Measurements from ENCODE around the gene KDM4C. TPM values are rescaled to one million over a fixed set of nuclear protein-coding genes. Genes with fewer than 3 reads are reported as not detected.
"Not testable (repeated sequence)": the region's sequence is repeated elsewhere in the genome, so short reads cannot be mapped to it uniquely, and the experiment has no call there.

KDM4C gene
- 11.5 and 17.0 TPM in 2 replicates for total RNA-seq (2014; rRNA removed; shearing (Covaris generic))

DNA sequence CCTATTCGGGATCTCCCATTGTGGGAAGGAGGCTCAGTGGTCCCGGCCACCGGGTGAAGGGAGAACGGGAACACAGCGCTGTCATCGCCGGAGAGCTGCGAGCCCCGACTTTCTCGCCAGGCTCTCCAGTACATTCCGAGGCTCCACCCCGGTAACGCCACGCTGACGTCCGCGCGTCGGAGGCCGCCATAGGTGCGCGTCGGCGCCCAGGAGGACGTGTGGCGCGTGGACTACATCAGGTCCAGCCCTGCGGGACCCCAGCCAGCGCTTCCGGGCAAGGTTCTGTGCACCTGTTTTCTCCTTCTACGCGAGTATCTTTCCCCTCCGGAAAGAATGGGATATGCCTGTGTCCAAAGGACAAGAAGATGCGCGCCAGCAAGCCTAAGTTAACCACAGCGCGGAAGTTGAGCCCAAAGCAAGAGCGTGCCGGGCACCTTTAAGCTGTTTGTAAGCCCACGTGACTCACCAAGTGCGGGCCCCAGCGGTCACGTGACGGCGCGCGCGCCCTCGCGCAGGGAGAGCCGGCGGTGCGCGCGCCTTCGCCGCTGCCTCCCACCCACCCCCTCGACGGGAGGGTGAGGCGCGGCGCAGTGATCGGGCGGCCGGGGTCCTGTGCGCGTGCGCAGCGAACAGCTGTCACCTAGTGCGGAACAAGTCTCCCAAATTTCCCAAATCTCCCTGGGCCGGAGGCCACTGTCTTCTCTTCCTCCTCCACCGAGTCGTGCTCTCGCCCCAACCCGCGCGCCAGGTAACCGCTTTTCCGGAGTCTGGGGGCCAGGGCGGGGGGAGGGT lies at the start of gene KDM4C:
KDM4C (plus strand) TSS at position 518 of the 792 bp plus-strand sequence. CDS start 35,016 bp downstream, outside the sequence.
- H3K36me3 ChIP-seq, result no peaks in the 10 kb centered on the region
- peak within 1 kb of the TSS; percentile 81 for H3K4me3 ChIP-seq
- DNase-seq, result peak; percentile 93
- no peaks in the 10 kb centered on the region for H3K4me1 ChIP-seq
- no peaks in the 10 kb centered on the region for H3K27me3 ChIP-seq
- peak within 1 kb of the TSS; percentile 83 for H3K27ac ChIP-seq
- no peaks in the 10 kb centered on the region for H3K9me3 ChIP-seq (replicated peaks)

DNA sequence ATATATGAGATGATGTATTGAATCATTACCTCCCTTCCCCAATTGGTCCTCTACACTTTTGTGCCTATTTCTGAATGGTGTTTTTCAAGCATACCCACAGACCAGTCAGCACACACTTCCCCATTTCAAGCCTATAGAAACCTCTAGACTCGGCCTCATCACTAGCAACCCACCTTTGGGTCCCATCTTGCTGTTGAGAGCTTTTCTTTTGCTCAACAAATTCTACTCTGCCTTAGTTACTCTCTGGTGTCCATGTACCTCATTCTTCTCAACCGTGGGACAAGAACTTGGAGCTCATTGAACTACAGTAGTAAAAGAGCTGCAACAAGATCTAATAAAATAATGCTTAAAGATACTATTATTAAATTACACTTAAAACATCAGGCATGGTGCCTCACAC lies 49.0 kb upstream of the KDM4C start:
- Histone ChIP-seq H3K36me3 (no peaks in the 10 kb centered on the region), H3K27ac (no peak overlapping the region), H3K27me3 (no peaks in the 10 kb centered on the region), H3K4me1 (no peaks in the 10 kb centered on the region), H3K4me3 (no peak overlapping the region), H3K9me3 (replicated peaks) (no peaks in the 10 kb centered on the region)
- DNase-seq, result no peak

DNA sequence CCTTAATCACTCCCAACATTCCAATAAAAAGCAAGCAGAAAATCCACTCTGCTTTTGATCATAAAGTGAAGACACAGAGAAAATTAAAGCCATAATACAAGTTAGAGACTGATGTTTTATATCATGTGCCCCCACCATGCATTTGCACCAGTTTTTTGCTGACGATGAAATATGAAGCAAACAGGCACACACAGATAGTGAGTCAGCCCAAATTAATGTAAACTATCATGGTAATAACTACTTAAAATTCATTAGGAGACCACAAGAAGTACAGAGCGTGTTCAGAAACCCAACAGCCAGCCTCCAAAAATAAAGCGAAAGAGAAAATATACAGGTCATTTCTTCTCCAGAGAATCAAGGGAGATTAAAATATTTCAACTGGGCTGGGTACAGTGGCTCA lies 46.4 kb upstream of the KDM4C start:
- H3K36me3 ChIP-seq, result no peaks in the 10 kb centered on the region
- no peaks in the 10 kb centered on the region for H3K27me3 ChIP-seq
- no peak overlapping the region for H3K27ac ChIP-seq
- H3K4me3 ChIP-seq, result no peak overlapping the region
- H3K4me1 ChIP-seq, result no peaks in the 10 kb centered on the region
- H3K9me3 ChIP-seq (replicated peaks), result no peaks in the 10 kb centered on the region
- no peak for DNase-seq

DNA sequence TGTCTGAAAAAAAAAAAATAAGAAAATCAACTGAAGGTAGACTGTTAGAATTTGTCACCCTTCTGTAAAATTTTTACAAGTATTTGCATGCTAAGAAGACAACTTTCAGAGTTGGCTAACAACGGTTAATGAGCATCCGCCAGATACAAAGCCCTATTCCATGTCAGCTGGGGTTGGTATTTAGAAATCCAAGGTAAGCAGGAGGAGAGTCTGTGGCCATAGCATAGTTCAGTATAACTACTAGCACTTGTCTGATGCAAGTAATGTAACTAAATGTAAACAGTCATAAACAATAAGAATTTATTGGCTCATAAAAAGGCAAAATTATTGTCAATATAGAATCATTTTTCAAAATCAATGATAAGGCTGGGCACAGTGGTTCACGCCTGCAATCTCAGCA lies 45.7 kb upstream of the KDM4C start:
- Histone ChIP-seq H3K4me3 (no peak overlapping the region), H3K27ac (no peak overlapping the region), H3K4me1 (no peaks in the 10 kb centered on the region), H3K9me3 (replicated peaks) (no peaks in the 10 kb centered on the region), H3K36me3 (no peaks in the 10 kb centered on the region), H3K27me3 (no peaks in the 10 kb centered on the region)
- no peak for DNase-seq

DNA sequence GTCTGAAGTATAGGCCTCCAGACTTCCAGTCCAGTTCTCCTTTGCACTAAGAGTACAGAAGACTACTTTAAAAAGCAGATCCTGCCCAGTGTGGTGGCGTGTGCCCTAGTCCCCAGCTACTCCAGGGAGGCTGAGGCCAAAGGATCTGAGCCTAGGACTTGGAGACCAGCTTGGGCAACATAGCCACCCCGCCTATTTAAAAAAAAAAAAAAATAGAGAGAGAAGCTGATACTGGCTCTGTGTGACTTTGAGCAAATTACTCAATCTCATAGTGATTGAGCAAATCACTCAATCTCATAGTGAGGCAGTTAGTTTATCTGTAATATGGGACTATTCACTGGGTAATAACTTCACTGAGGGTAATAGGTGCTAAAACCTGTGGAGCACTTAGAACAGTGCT lies 43.6 kb upstream of the KDM4C start:
- Histone ChIP-seq H3K4me1 (no peaks in the 10 kb centered on the region), H3K36me3 (no peaks in the 10 kb centered on the region)
- DNase-seq, result no peak

DNA sequence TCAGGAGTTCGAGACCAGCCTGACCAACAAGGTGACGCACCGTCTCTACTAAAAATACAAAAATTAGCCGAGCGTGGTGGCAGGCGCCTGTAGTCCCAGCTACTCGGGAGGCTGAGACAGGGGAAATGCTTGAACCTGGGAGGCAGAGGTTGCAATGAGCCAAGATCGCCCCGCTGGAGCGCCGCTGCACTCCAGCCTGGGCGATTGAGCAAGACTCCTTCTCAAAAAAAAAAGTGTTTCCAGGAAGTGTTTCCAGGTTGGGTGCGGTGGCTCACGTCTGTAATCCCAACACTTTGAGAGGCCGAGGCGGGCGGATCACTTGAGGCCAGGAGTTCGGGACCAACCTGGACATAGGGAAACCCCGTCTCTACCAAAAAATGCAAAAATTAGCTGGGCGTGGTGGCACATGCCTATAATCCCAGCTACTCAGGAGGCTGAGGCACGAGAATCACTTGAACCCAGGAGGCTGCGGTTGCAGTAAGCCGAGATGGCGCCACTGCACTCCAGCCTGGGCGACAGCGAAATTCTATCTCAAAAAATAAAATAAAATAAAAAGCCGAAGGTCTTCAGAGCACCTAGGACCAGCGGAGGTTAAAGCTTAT lies 42.5 kb upstream of the KDM4C start:
- not testable (repeated sequence) for DNase-seq; H3K36me3 ChIP-seq; H3K4me1 ChIP-seq; H3K9me3 ChIP-seq (replicated peaks); H3K27me3 ChIP-seq; H3K27ac ChIP-seq; H3K4me3 ChIP-seq

More for the DNA sequence above, 43.6 kb upstream of the KDM4C start:
- H3K27ac ChIP-seq, result no peak overlapping the region
- H3K27me3 ChIP-seq, result no peaks in the 10 kb centered on the region
- no peaks in the 10 kb centered on the region for H3K9me3 ChIP-seq (replicated peaks)
- H3K4me3 ChIP-seq, result no peak overlapping the region

DNA sequence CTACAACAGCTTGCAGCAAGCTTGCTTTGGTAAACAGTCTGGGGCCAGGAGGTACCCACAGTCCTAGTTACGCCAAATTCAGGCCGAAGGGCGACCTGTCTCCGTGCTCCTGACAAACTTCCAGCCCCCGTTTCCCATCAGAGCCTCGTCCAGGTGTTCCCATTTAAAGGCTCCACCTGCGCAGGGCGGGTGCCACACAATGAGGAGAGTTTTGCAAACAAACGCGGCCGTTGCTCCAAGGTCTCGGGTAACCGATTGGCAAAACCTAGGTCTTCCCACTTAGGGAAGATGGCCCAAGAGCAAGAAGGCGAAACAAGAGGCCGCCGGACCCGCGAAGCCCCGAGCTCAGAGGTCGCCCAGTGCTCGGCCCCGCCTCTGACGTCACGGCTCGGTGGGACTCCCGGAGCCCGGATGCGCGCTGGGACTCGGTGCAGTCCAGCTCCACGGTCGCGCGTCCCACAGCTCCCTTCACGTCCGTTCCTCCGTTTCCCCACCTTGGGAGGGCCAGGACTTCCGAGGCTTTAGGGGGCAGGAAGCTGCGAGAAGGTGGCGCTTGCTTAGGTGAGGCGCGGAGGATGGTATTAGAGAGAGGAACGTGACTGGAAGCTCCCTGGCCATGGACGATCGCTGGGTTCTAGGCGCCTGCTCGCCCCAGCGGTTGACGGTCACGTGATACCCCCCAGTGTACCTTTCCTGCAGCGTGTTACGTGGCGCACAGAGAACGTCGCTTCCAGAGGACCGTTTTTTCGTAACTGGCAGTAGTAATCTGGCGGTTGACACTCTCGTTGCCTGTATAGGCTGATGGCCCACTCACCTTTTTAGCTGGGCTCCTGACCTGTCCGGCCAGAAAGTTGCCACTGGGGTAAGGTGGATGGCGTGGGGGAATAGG lies 41.8 kb upstream of the KDM4C start:
- Histone ChIP-seq H3K27me3 (no peaks in the 10 kb centered on the region), H3K4me3 (no peak overlapping the region), H3K36me3 (no peaks in the 10 kb centered on the region), H3K27ac (no peak overlapping the region), H3K9me3 (replicated peaks) (no peaks in the 10 kb centered on the region), H3K4me1 (no peaks in the 10 kb centered on the region)
- DNase-seq, result no peak

DNA sequence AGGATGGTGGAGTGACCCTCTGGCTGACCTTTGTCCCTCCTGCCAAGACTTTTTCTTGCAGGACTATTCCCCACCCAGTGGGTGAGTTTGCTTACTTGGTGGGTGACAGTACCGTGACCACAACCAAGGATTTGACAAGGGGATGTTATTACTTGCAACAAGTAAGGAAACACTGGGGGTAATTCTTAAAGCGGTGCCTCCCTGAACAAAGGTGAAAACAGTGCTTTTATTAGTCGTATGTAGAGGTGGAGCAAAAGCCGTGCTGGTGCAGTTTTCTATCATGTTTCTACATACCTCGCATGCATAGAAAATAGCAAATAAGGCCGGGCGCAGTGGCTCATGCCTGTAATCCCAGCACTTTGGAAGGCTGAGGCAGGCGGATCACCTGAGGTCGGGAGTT lies 41.0 kb upstream of the KDM4C start:
- no peaks in the 10 kb centered on the region for H3K9me3 ChIP-seq (replicated peaks)

DNA sequence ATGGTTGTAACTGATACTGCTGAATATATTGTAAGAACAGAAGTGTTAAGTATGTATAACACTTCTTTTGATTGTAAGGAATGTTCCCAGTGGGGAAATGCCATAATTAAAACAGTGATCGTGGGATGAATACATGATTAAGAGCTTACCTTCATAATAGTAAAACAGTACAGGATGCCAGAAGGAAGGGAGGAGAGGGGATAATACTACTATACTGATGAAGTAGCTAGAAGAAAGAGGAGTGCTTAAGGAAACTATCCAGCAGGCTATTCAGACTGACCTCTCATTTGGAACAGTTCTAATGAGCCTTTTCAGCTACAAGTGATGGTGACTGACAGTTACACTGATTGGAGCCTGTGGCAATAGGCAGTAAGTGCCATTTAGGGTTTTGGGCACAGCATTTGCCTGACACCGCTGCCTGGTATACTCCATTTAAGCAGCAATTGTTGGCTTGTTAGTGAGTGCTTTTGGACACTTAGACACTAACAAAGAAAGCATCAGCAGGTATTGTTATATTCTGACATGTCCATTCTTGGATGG lies 33.8 kb upstream of the KDM4C start:
- no peak for DNase-seq
- no peaks in the 10 kb centered on the region for H3K4me1 ChIP-seq
- H3K27ac ChIP-seq, result no peak overlapping the region
- H3K9me3 ChIP-seq (replicated peaks), result no peaks in the 10 kb centered on the region
- no peaks in the 10 kb centered on the region for H3K36me3 ChIP-seq
- H3K4me3 ChIP-seq, result no peak overlapping the region
- no peaks in the 10 kb centered on the region for H3K27me3 ChIP-seq

More for the DNA sequence above, 41.0 kb upstream of the KDM4C start:
- Histone ChIP-seq H3K27ac (no peak overlapping the region), H3K4me1 (no peaks in the 10 kb centered on the region), H3K27me3 (no peaks in the 10 kb centered on the region), H3K36me3 (no peaks in the 10 kb centered on the region), H3K4me3 (no peak overlapping the region)
- no peak for DNase-seq

DNA sequence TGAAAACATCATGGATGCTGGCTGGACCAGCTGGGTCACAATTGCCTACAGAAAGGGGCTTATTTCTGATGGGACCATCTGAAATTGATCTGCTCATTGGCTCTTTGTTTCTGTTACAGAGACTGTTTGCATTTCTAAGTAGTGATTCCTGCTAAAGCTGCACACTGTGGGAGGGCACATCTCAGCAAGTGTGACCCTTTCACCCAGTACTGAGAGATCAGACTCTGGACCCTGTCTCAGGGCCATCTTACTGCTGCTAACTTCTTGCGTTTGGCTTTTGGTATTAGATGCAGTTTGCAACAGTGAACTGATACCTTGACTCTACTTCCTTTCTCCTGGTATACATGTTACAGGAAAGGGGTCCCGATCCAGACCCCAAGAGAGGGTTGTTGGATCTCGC lies 24.5 kb upstream of the KDM4C start:
- DNase-seq, result no peak
- Histone ChIP-seq H3K27me3 (no peaks in the 10 kb centered on the region), H3K4me3 (no peak overlapping the region), H3K27ac (no peak overlapping the region), H3K4me1 (no peaks in the 10 kb centered on the region), H3K9me3 (replicated peaks) (no peaks in the 10 kb centered on the region), H3K36me3 (no peaks in the 10 kb centered on the region)

DNA sequence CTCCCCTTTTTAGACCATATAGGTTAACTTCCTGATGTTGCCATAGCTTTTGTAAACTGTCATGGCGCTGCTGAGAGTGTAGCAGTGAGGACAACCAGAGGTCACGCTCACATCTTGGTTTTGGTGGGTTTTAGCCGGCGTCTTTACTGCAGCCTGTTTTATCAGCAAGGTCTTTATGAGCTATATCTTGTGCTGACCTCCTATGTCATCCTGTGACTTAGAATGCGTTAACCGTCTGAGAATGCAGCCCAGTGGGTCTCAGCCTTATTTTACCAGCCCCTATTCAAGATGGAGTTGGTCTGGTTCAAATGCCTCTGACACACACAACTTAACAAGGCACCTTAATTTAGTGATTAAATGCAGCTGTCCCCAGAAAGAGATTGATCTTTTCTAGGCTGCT lies 23.9 kb upstream of the KDM4C start:
- H3K27me3 ChIP-seq, result no peaks in the 10 kb centered on the region
- H3K36me3 ChIP-seq, result no peaks in the 10 kb centered on the region
- no peaks in the 10 kb centered on the region for H3K4me1 ChIP-seq
- no peak for DNase-seq
- no peak overlapping the region for H3K27ac ChIP-seq
- no peaks in the 10 kb centered on the region for H3K9me3 ChIP-seq (replicated peaks)
- H3K4me3 ChIP-seq, result no peak overlapping the region

DNA sequence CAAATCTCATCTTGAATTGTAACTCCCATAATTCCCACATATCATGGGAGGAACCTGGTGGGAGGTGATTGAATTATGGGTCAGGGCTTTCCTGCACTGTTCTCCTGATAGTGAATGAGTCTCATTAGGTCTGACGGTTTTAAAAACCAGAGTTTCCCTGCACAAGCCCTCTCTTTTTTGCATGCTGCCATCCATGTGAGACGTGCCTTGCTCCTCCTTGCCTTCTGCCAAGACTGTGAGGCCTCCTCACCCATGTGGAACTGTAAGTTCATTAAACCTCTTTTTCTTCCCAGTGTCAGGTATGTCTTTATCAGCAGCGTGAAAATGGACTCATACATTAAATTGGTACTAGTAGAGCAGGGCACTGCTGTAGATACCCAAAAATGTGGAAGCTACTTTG lies 22.4 kb upstream of the KDM4C start:
- Histone ChIP-seq H3K9me3 (replicated peaks) (no peaks in the 10 kb centered on the region), H3K27me3 (no peaks in the 10 kb centered on the region), H3K27ac (no peak overlapping the region), H3K4me1 (no peaks in the 10 kb centered on the region), H3K4me3 (no peak overlapping the region), H3K36me3 (no peaks in the 10 kb centered on the region)
- DNase-seq, result no peak

DNA sequence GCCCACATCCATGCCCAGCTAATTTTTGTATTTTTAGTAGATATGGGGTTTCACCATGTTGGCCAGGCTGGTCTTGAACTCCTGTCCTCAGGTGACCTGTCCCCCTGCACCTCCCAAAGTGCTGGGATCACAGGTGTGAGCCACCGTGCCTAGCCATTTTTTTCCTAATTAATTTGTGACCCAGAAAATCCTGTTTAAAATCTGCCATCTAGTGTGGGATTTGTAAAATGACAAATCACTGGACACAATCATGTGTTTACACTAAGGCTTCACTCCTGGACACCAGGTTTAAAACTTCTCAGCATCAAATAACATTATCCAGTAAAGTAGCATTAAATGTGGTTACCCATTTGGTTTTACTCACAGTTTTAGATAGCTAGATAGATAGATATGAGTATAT lies 18.6 kb upstream of the KDM4C start:
- Histone ChIP-seq H3K9me3 (replicated peaks) (no peaks in the 10 kb centered on the region), H3K36me3 (no peaks in the 10 kb centered on the region), H3K27me3 (no peaks in the 10 kb centered on the region), H3K4me1 (no peaks in the 10 kb centered on the region), H3K27ac (no peak overlapping the region), H3K4me3 (no peak overlapping the region)
- DNase-seq, result peak in 1 of 2 experiments; percentile 9

DNA sequence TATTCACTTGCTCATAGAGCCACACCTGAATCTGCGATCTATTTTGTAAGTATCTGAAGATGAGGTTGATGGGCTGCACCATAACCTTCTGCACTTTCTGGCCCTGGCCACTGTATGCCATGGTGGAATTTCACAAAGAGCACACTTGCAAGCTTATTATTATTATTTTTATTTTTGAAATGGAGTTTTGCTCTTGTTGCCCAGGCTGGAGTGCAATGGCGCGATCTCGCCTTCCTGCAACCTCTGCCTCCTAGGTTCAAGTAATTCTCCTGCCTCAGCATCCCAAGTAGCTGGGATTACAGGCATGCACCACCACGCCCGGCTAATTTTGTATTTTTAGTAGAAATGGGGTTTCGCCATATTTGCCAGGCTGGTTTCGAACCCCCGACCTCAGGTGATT lies 8.9 kb upstream of the KDM4C start:
- H3K4me3 ChIP-seq; H3K36me3 ChIP-seq; DNase-seq; H3K27ac ChIP-seq; H3K9me3 ChIP-seq (replicated peaks); H3K27me3 ChIP-seq; H3K4me1 ChIP-seq: not testable (repeated sequence)

DNA sequence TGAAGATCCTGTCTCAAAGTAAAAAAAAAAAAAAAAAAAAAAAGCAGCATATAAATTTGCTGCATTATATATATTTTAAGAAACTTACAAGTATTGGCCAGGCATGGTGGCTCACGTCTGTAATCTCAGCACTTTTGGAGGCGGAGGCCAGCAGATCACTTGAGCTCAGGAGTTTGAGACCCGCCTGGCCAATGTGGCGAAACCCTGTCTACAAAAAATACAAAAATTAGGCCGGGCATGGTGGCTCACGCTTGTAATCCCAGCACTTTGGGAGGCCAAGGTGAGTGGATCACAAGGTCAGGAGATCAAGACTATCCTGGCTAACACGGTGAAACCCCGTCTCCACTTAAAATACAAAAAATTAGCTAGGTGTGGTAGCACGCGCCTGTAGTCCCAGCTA lies 2.9 kb upstream of the KDM4C start:
- not testable (repeated sequence) for H3K4me1 ChIP-seq; H3K27me3 ChIP-seq; DNase-seq; H3K9me3 ChIP-seq (replicated peaks); H3K27ac ChIP-seq; H3K4me3 ChIP-seq; H3K36me3 ChIP-seq

Data from SJCRH30 (cell line).